Activated T-cell treated with anti-CD3 and anti-CD28 coated beads, Interleukin-2, amount 50 U/mL, for 4 hours (primary cell): ENCODE measurements around the gene ALOX5. TPM values are rescaled to one million over a fixed set of nuclear protein-coding genes. Genes with fewer than 3 reads are reported as not detected.
A peak's percentile ranks its signal among the peaks of the same experiment; 100 is the strongest.
"Not testable (repeated sequence)": the region's sequence is repeated elsewhere in the genome, so short reads cannot be mapped to it uniquely, and the experiment has no call there.

Experiments
- ATAC-seq, 2 donors: fragments of 200-7000 bp; cut with Tn5 transposase; one replicate each; pipeline ENCODE4 v1.10.0; 2021
- DNase-seq: peaks from one replicate; pipeline ENCODE4 v3.0.0-alpha.2; 2020
- H3K27me3 Mint-ChIP-seq: one replicate; pipeline ENCODE4 v1.8.0; 2021; ENCODE audit warnings: low read depth, mixed read lengths
- H3K36me3 Mint-ChIP-seq: one replicate; pipeline ENCODE4 v1.8.0; 2022; ENCODE audit warnings: mixed read lengths; ENCODE audit not compliant: insufficient read depth
- H3K4me1 Mint-ChIP-seq: one replicate; pipeline ENCODE4 v1.8.0; 2021; ENCODE audit warnings: low read depth, mixed read lengths
- H3K4me3 Mint-ChIP-seq: one replicate; pipeline ENCODE4 v1.8.0; 2021; ENCODE audit warnings: mild to moderate bottlenecking, moderate library complexity, mixed read lengths
- H3K9me3 Mint-ChIP-seq: one replicate; pipeline ENCODE4 v1.8.0; 2021; ENCODE audit warnings: mixed read lengths
- total RNA-seq, 3 donors: library from RNA; stranded (reverse); gene quantifications; one replicate each; pipeline ENCODE4 v1.2.1, GENCODE V29; 2021

The ALOX5 gene
- total RNA-seq, 3 donors from 2014 or later = 0.46 to 1.1 (median 0.69) TPM

DNA sequence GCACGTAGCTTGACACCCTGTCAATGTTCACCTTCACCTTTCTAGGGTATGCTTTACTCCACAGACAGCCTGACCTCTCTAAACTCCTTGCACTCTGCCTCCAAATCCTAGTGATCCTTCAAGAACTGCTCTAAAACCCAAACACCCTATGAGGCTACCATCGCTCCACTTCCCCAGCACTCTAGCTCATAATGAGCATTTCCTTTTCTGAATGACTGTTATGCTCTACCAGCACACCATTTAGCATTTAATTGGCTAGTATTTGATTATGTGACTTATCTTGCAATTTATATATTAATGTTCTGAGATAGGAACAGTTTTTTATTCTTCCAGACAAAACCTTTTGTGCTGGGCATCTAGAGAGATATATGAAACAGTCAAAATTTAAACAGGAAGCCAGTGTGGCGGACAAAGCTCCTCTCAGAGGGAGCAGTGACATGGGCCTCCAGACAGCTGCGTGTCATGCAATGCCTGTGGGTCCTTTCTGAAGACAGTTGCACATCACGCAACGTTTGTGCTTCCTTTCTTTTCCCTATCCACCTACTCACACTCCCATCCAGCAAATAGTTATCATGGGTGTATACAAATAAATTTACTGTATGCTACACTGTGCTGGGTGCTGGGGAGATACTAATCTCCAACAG is 86.3 kb downstream of the ALOX5 start:
- H3K4me3 Mint-ChIP-seq = no peak overlapping the region
- ATAC-seq = no peak
- peaks cover 13% of the 10 kb centered on the region for H3K4me1 Mint-ChIP-seq
- peaks cover 48% of the 10 kb centered on the region for H3K36me3 Mint-ChIP-seq
- no peaks in the 10 kb centered on the region for H3K27me3 Mint-ChIP-seq
- no peaks in the 10 kb centered on the region for H3K9me3 Mint-ChIP-seq
- no peak for DNase-seq

DNA sequence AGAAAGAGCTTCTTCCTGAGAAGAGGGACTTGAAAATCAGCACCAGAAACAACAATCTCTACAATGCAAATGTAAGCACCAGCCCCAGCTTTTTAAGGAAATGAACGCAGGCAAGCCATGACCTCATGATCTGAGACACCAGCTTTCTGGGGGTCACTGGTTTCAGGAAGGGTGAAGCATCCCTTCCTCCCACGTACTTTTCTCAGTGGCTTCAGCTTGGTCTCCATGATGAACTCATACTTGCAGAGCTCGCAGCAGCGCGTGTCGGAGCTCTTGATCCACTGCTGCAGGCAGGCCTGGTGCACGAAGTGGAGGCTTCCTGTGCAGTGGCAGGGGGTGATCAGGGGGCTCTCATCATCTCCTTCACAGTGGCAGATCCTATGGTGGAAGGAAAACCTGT is 87.0 kb downstream of the ALOX5 start:
- ATAC-seq = no peak
- peaks cover 44% of the 10 kb centered on the region for H3K36me3 Mint-ChIP-seq

GRCh38 chr10:45463244-45464116 is 89.5 kb downstream of the ALOX5 start:
- DNase-seq (no peak), ATAC-seq (no peak)
- Mint-ChIP-seq H3K27me3 (no peaks in the 10 kb centered on the region), H3K36me3 (peaks cover 31% of the 10 kb centered on the region), H3K9me3 (no peaks in the 10 kb centered on the region), H3K4me1 (peaks cover 19% of the 10 kb centered on the region), H3K4me3 (no peak overlapping the region)

More for the DNA sequence above, 87.0 kb downstream of the ALOX5 start:
- H3K27me3 Mint-ChIP-seq = no peaks in the 10 kb centered on the region
- no peak for DNase-seq
- H3K9me3 Mint-ChIP-seq = no peaks in the 10 kb centered on the region
- peaks cover 19% of the 10 kb centered on the region for H3K4me1 Mint-ChIP-seq
- no peak overlapping the region for H3K4me3 Mint-ChIP-seq

- Mint-ChIP-seq H3K4me1 (peaks cover 28% of the 10 kb centered on the region), H3K36me3 (peaks cover 22% of the 10 kb centered on the region), H3K27me3 (no peaks in the 10 kb centered on the region), H3K9me3 (no peaks in the 10 kb centered on the region), H3K4me3 (no peak overlapping the region)
- DNase-seq (peak; percentile 70), ATAC-seq (peak; percentile 98 to 99)
Measured at GRCh38 chr10:45464958-45465567, 91.0 kb downstream of the ALOX5 start.

DNA sequence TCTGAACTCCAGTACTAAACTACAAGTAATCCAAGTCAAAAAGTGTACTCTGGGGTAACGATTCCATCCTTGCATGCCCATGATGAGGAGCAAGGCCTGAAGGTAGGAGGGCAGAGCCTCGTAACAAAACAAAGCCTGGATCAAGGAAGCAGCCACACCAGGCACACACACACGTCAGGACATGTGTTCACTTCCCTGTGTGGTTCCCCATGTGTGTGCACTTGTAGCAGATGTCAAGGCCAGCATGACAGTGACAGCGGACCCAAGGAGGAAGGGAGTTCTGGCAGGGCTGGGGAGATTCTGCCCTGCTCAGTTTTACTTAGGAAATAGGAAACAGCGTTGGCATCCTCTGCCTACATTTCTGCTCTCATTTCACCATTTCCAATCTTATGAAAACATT is 92.8 kb downstream of the ALOX5 start:
- H3K9me3 Mint-ChIP-seq = no peaks in the 10 kb centered on the region
- H3K4me3 Mint-ChIP-seq = no peak overlapping the region
- peaks cover 8% of the 10 kb centered on the region for H3K36me3 Mint-ChIP-seq
- no peaks in the 10 kb centered on the region for H3K27me3 Mint-ChIP-seq
- DNase-seq (no peak), ATAC-seq (no peak)
- peaks cover 38% of the 10 kb centered on the region for H3K4me1 Mint-ChIP-seq

GRCh38 chr10:45468079-45468478 is 94.1 kb downstream of the ALOX5 start:
- DNase-seq (no peak), ATAC-seq (no peak)
- Mint-ChIP-seq H3K4me1 (peaks cover 42% of the 10 kb centered on the region), H3K9me3 (no peaks in the 10 kb centered on the region), H3K27me3 (no peaks in the 10 kb centered on the region), H3K4me3 (no peak overlapping the region), H3K36me3 (peaks cover under 1% of the 10 kb centered on the region)

- ATAC-seq = peak; percentile 76 to 85
- DNase-seq = peak; percentile 20
- H3K9me3 Mint-ChIP-seq = no peaks in the 10 kb centered on the region
- no peaks in the 10 kb centered on the region for H3K36me3 Mint-ChIP-seq
- no peaks in the 10 kb centered on the region for H3K27me3 Mint-ChIP-seq
- peaks cover 33% of the 10 kb centered on the region for H3K4me1 Mint-ChIP-seq
- H3K4me3 Mint-ChIP-seq = no peak overlapping the region
Measured at GRCh38 chr10:45470098-45471012, 96.3 kb downstream of the ALOX5 start.

DNA sequence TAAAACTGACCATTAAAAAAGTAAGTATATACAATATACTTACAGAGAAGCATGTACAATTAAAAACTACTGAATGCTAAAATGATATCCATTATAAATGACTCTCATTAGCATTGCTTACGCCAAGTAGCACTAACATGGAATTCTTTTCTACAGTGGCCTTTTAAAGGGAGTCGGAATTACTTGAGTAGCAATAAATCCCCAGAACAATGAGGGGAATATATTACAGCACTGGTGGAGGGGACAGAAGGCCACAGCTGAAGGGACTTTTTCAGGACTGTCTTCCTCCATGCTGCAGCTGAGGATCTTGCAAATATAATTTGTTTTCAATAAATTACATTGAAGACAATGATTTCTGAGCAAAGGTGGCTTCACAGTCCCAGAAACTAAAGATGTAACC is 97.0 kb downstream of the ALOX5 start:
- Mint-ChIP-seq H3K27me3 (no peaks in the 10 kb centered on the region), H3K9me3 (peaks cover 4% of the 10 kb centered on the region), H3K4me3 (no peak overlapping the region), H3K4me1 (peaks cover 27% of the 10 kb centered on the region), H3K36me3 (peaks cover 3% of the 10 kb centered on the region)
- ATAC-seq = no peak
- no peak for DNase-seq

GRCh38 chr10:45471531-45472310 is 97.7 kb downstream of the ALOX5 start:
- peaks cover 5% of the 10 kb centered on the region for H3K36me3 Mint-ChIP-seq
- no peak for ATAC-seq

GRCh38 chr10:45473126-45473525 is 99.1 kb downstream of the ALOX5 start:
- DNase-seq (no peak), ATAC-seq (no peak)
- Mint-ChIP-seq H3K27me3 (no peaks in the 10 kb centered on the region), H3K9me3 (peaks cover 22% of the 10 kb centered on the region), H3K4me1 (peaks cover 30% of the 10 kb centered on the region), H3K36me3 (peaks cover 16% of the 10 kb centered on the region), H3K4me3 (no peak overlapping the region)

More at GRCh38 chr10:45471531-45472310, 97.7 kb downstream of the ALOX5 start:
- H3K27me3 Mint-ChIP-seq = no peaks in the 10 kb centered on the region
- H3K9me3 Mint-ChIP-seq = peaks cover 8% of the 10 kb centered on the region
- H3K4me3 Mint-ChIP-seq = no peak overlapping the region
- DNase-seq = no peak
- peaks cover 27% of the 10 kb centered on the region for H3K4me1 Mint-ChIP-seq

GRCh38 chr10:45476559-45476958 is 102.5 kb downstream of the ALOX5 start:
- H3K9me3 Mint-ChIP-seq = peaks cover 41% of the 10 kb centered on the region
- DNase-seq (no peak), ATAC-seq (no peak)
- no peak overlapping the region for H3K4me3 Mint-ChIP-seq
- peaks cover 11% of the 10 kb centered on the region for H3K4me1 Mint-ChIP-seq
- no peaks in the 10 kb centered on the region for H3K27me3 Mint-ChIP-seq
- peaks cover 38% of the 10 kb centered on the region for H3K36me3 Mint-ChIP-seq

DNA sequence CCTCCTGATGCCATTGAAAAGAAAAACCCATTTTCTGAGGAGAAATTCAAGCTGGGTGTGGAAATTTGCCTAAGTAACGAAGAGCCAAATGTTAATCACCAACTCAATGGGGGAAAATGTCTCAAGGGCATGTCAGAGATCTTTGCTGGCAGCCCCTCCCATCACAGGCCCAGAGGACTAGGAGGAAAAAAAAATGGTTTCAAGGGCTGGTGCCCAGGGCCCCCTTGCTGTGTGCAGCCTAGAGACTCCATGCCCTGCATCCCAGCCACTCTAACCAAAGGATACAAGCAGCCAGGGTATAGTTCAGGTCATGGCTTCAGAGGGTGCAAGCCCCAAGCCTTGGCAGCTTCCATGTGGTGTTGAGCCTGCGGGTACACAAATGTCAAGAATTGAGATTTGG is 106.3 kb downstream of the ALOX5 start:
- DNase-seq = no peak
- no peak for ATAC-seq
- Mint-ChIP-seq H3K9me3 (peaks cover 47% of the 10 kb centered on the region), H3K27me3 (no peaks in the 10 kb centered on the region), H3K4me3 (no peak overlapping the region), H3K36me3 (peaks cover 61% of the 10 kb centered on the region), H3K4me1 (peaks cover 4% of the 10 kb centered on the region)

GRCh38 chr10:45481100-45481499 is 107.1 kb downstream of the ALOX5 start:
- H3K4me3 Mint-ChIP-seq, ATAC-seq, H3K4me1 Mint-ChIP-seq, H3K27me3 Mint-ChIP-seq, DNase-seq: not testable (repeated sequence)
- peaks cover 43% of the 10 kb centered on the region for H3K9me3 Mint-ChIP-seq
- peaks cover 61% of the 10 kb centered on the region for H3K36me3 Mint-ChIP-seq
